GM19035 (cell line): ENCODE measurements around the gene S100A10.

Experiments
- ATAC-seq: cut with Tn5 transposase; IDR thresholded peaks from one replicate; pipeline ENCODE4 v1.9.1; 2021; ENCODE audit not compliant: unreplicated experiment

Gene S100A10

GRCh38 chr1:151939141-151939540 is 54.5 kb downstream of the S100A10 start:
- no peak for ATAC-seq

GRCh38 chr1:151936653-151937052 is 57.0 kb downstream of the S100A10 start:
- ATAC-seq, result no peak

- ATAC-seq, result no peak
Observed at GRCh38 chr1:151935894-151936602, 57.6 kb downstream of the S100A10 start.

- no peak for ATAC-seq
Observed at GRCh38 chr1:151935154-151935553, 58.5 kb downstream of the S100A10 start.

GRCh38 chr1:151934048-151934493 is 59.6 kb downstream of the S100A10 start:
- ATAC-seq, result no peak
